ENCODE data around the gene PPP1R14C.

The PPP1R14C gene, protein sequence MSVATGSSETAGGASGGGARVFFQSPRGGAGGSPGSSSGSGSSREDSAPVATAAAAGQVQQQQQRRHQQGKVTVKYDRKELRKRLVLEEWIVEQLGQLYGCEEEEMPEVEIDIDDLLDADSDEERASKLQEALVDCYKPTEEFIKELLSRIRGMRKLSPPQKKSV

DNA sequence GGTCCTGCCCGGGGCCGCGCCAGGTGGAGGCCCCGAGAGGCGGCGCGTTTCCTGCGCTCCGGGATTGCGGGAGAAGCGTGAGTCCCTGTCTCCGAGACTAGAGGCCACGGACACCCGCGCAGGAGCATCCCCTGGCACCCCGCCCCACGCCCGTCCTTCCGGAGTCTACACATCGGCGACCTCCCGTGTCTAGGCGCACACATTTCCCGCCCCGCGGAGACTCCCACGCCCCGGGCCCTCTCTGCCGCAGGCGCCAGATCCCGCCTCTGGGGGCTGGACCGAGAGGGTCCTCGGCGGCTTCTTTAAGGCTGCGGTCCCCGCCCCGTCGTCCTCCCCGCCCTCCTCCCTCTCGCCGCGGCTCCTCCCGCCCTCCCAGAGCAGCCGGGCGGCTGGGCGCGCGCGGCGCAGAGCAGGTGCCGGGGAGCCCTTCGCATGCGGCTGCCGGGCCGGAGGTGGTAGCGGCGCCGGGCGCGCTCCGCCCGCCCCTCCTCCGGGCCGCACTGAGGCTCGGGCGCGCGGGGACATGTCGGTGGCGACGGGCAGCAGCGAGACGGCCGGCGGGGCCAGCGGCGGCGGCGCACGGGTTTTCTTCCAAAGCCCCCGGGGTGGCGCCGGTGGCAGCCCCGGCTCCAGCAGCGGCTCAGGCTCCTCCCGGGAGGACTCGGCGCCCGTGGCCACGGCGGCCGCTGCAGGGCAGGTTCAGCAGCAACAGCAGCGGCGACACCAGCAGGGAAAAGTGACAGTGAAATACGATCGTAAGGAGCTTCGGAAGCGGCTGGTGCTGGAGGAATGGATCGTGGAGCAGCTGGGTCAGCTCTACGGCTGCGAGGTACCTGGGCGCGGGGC lies at the start of gene PPP1R14C:
Gene PPP1R14C, plus strand, starts transcription at position 375 of the 846 bp plus-strand sequence. Its CDS starts 149 bp downstream, at position 524.
- Histone ChIP-seq H3K27ac (no peak within 1 kb of the TSS), H3K36me3 (ENCODE audit: insufficient read depth) (no peaks in the 10 kb centered on the region), H3K9ac (no peak within 1 kb of the TSS), H2AFZ (ENCODE audit: low read depth) (peak within 1 kb of the TSS; percentile 64), H4K20me1 (ENCODE audit: insufficient read depth) (no peaks in the 10 kb centered on the region), H3K4me1 (ENCODE audit: low read depth, poor library complexity, severe bottlenecking) (no peaks in the 10 kb centered on the region), H3K4me2 (0 out of 2 replicates have a peak within 1 kb of the TSS, but pooled peaks have one; percentile 29), H3K27me3 (ENCODE audit: insufficient read depth, low read depth) (no peaks in the 10 kb centered on the region), H3K79me2 (ENCODE audit: insufficient read depth, low read depth) (no peaks in the 10 kb centered on the region), H3K4me3 (IDR thresholded peaks at IDR 0.05; ENCODE audit: insufficient read depth, low read depth, low read length) (no peak within 1 kb of the TSS)
- no peak for TF ChIP-seq CTCF (conservative IDR thresholded peaks at IDR 0.05; ENCODE audit: low read depth, low read length)

- Histone ChIP-seq H3K27me3 (ENCODE audit: insufficient read depth, low read depth) (no peaks in the 10 kb centered on the region), H4K20me1 (ENCODE audit: insufficient read depth) (no peaks in the 10 kb centered on the region), H3K9ac (no peak overlapping the region), H2AFZ (ENCODE audit: low read depth) (no peak overlapping the region), H3K4me2 (no peak overlapping the region), H3K79me2 (ENCODE audit: insufficient read depth, low read depth) (no peaks in the 10 kb centered on the region), H3K27ac (no peak overlapping the region), H3K4me1 (ENCODE audit: low read depth, poor library complexity, severe bottlenecking) (no peaks in the 10 kb centered on the region), H3K36me3 (ENCODE audit: insufficient read depth) (no peaks in the 10 kb centered on the region), H3K4me3 (IDR thresholded peaks at IDR 0.05; ENCODE audit: insufficient read depth, low read depth, low read length) (no peak overlapping the region)
- TF ChIP-seq CTCF (conservative IDR thresholded peaks at IDR 0.05; ENCODE audit: low read depth, low read length) = no peak
Observed at GRCh38 chr6:150093397-150093796, 49.4 kb upstream of the PPP1R14C start.

DNA sequence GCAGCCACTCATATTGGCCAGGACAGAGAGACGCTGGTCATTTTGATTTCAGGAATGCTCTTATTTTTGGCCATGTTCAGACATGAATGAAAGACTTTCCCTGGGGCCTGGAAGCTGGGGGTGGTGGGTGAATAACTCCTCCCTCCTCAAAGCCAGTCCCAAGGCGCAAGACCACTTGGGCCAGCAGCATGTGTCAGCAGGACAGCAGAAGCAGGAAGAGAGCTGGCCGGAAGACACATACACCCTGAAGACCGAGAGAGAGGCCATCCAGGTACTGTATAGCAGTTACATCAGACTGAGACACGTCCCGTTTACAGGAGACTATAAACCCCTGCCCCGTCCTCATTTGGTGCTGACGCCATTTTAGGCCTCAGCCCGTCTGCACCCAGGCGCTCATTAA lies 44.7 kb upstream of the PPP1R14C start:
- no peak for TF ChIP-seq CTCF (conservative IDR thresholded peaks at IDR 0.05; ENCODE audit: low read depth, low read length)
- no peaks in the 10 kb centered on the region for H3K27me3 ChIP-seq (ENCODE audit: insufficient read depth, low read depth)
- H3K4me1 ChIP-seq (ENCODE audit: low read depth, poor library complexity, severe bottlenecking) = no peaks in the 10 kb centered on the region
- H3K79me2 ChIP-seq (ENCODE audit: insufficient read depth, low read depth) = no peaks in the 10 kb centered on the region
- no peak overlapping the region for H3K4me3 ChIP-seq (IDR thresholded peaks at IDR 0.05; ENCODE audit: insufficient read depth, low read depth, low read length)
- no peaks in the 10 kb centered on the region for H3K36me3 ChIP-seq (ENCODE audit: insufficient read depth)
- H4K20me1 ChIP-seq (ENCODE audit: insufficient read depth) = no peaks in the 10 kb centered on the region
- H3K27ac ChIP-seq = no peak overlapping the region
- H3K9ac ChIP-seq = no peak overlapping the region
- no peak overlapping the region for H3K4me2 ChIP-seq
- no peak overlapping the region for H2AFZ ChIP-seq (ENCODE audit: low read depth)

- Histone ChIP-seq H4K20me1 (ENCODE audit: insufficient read depth) (no peaks in the 10 kb centered on the region), H3K36me3 (ENCODE audit: insufficient read depth) (no peaks in the 10 kb centered on the region), H3K27ac (no peak overlapping the region), H3K4me1 (ENCODE audit: low read depth, poor library complexity, severe bottlenecking) (no peaks in the 10 kb centered on the region), H3K4me3 (IDR thresholded peaks at IDR 0.05; ENCODE audit: insufficient read depth, low read depth, low read length) (no peak overlapping the region), H3K9ac (no peak overlapping the region), H3K27me3 (ENCODE audit: insufficient read depth, low read depth) (no peaks in the 10 kb centered on the region), H2AFZ (ENCODE audit: low read depth) (no peak overlapping the region), H3K4me2 (no peak overlapping the region), H3K79me2 (ENCODE audit: insufficient read depth, low read depth) (no peaks in the 10 kb centered on the region)
- TF ChIP-seq CTCF (conservative IDR thresholded peaks at IDR 0.05; ENCODE audit: low read depth, low read length) = no peak
Observed at GRCh38 chr6:150099546-150099945, 43.3 kb upstream of the PPP1R14C start.
